Gastroesophageal sphincter (tissue), 3 donors: ENCODE data around the gene ULK4.

Experiments
- EP300 ChIP-seq: sonication (generic); formaldehyde crosslinking; IDR thresholded peaks from one replicate; pipeline ENCODE4 v1.6.1; 2017; ENCODE audit warnings: antibody characterized with exemption, mild to moderate bottlenecking
- POLR2A ChIP-seq, 2 donors: fragments of 450-650 bp; IDR thresholded peaks; one replicate each; pipeline ENCODE4 v1.6.1; 2017; ENCODE audit warnings: antibody characterized with exemption in 2 of 2, mild to moderate bottlenecking in 2 of 2, moderate library complexity in 1 of 2
- POLR2AphosphoS5 ChIP-seq: sonication (generic); formaldehyde crosslinking; IDR thresholded peaks from one replicate; pipeline ENCODE4 v1.6.1; 2017; ENCODE audit warnings: antibody characterized with exemption
- TF ChIP-seq, protein P1 (sequence below), 4 experiments: fragments of 200-600 bp in 2 of 4; fragments of 450-650 bp in 2 of 4; sonication (generic) in 1 of 4; IDR thresholded peaks; one replicate each; pipeline ENCODE4 v1.5.1; 2017 to 2019; ENCODE audit warnings: antibody characterized with exemption in 4 of 4, mild to moderate bottlenecking in 2 of 4, moderate library complexity in 2 of 4

DNA sequence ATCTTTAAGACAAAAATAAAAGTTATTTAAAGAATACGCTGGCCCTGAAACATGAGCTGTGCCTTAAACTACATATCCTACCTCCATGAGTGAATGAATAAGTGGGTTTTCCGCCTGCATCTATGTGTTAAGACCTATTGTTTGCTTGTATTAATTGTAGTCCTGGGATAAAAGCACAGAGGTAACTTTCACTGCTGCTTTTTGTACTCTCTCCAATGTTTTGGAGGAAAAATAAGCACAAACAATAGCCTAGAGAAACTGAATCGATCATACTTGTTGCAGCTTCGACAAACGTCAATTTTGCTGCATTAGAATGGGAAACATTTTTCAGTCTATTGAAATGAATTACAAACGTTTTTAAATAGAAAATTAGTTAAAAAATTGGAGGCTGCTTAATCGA lies 763.9 kb downstream of the ULK4 start:
- TF ChIP-seq, protein P1, sequence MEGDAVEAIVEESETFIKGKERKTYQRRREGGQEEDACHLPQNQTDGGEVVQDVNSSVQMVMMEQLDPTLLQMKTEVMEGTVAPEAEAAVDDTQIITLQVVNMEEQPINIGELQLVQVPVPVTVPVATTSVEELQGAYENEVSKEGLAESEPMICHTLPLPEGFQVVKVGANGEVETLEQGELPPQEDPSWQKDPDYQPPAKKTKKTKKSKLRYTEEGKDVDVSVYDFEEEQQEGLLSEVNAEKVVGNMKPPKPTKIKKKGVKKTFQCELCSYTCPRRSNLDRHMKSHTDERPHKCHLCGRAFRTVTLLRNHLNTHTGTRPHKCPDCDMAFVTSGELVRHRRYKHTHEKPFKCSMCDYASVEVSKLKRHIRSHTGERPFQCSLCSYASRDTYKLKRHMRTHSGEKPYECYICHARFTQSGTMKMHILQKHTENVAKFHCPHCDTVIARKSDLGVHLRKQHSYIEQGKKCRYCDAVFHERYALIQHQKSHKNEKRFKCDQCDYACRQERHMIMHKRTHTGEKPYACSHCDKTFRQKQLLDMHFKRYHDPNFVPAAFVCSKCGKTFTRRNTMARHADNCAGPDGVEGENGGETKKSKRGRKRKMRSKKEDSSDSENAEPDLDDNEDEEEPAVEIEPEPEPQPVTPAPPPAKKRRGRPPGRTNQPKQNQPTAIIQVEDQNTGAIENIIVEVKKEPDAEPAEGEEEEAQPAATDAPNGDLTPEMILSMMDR (IDR thresholded peaks at IDR 0.05), result no peak
- no peak for TF ChIP-seq EP300
- no peak for TF ChIP-seq POLR2A (IDR thresholded peaks at IDR 0.05)
- TF ChIP-seq POLR2AphosphoS5, result no peak
